AG09309 (cell line): ENCODE measurements around the gene WIPI1.

Experiments
- DNase-seq: peaks from one replicate; pipeline ENCODE4 v3.0.0-alpha.2; 2010; ENCODE audit warnings: low read depth
- H3K4me3 ChIP-seq: 2 replicates; pipeline ENCODE4 v1.5.1; 2011; ENCODE audit warnings: mild to moderate bottlenecking, low read depth, low read length, moderate library complexity; ENCODE audit not compliant: control insufficient read depth
- CTCF ChIP-seq: IDR thresholded peaks from 2 replicates; pipeline ENCODE4 v1.5.1; 2011; ENCODE audit warnings: mild to moderate bottlenecking, low read depth, low read length, inconsistent platforms; ENCODE audit not compliant: insufficient read depth, control insufficient read depth; ENCODE audit errors: missing control alignments

WIPI1 gene

DNA sequence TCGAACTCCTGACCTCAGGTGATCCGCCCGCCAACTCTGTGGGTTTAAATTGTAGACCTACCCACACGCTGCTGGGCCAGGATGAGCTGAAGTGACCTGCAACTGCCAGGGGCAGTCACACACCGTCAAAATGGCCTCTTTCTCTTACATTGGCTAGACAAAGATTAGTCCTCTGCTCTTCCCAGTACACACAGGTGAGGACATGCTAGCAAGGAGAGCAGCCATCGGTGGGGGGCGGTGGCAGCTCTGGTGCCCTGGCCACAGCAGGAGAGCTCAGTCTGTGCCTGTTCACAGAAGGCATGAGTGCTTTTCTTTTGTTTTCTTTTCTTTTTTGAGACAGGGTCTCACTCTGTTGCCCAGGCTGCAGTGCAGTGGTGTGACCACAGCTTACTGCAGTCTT is 29.7 kb downstream of the WIPI1 start:
- DNase-seq: no peak
- H3K4me3 ChIP-seq: no peak overlapping the region
- TF ChIP-seq CTCF: no peak

DNA sequence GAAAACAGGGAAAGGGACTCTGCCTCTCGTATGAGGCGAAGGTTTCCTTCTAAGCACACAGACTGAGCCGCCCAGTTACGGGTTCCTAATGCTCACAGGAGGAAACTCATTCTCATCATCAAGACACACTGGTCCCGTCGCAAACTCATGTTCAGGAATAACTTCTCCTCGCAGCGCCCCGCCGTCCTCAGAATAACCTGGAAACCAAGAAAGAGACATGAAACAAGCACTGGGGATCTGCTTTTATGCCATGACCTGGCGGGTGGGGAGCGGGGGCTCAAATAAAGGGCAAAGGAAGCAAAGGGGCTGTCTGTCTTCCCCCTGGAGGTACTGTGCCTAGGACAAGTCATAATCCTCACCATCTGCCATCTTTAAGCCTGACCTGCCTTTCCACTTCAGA is 31.3 kb downstream of the WIPI1 start:
- H3K4me3 ChIP-seq: no peak overlapping the region
- TF ChIP-seq CTCF: no peak
- DNase-seq: no peak

- H3K4me3 ChIP-seq: no peak overlapping the region
- TF ChIP-seq CTCF: no peak
- DNase-seq: no peak
Observed at GRCh38 chr17:68424861-68425260, 32.4 kb downstream of the WIPI1 start.

DNA sequence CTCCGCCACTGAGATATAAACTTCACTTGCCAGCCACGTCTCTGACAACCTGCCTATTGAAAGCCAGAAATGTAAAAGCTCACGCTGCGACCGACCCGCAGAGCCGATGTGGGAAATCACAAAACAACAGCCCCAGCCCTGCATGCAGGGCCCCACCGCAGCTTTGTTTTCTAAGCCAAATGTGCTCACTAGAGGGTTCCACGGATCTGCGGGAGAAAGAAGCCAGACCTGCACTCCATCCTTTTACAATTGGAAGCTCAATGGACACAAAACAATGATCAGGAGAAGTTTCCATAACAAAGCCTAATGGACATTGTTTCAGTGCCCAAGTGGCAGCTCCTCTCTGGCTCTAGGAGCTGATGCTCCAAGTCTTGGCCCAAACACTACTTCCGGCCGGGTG is 33.1 kb downstream of the WIPI1 start:
- H3K4me3 ChIP-seq: no peak overlapping the region
- TF ChIP-seq CTCF: no peak
- no peak for DNase-seq

- TF ChIP-seq CTCF: no peak
- no peak overlapping the region for H3K4me3 ChIP-seq
- DNase-seq: no peak
Observed at GRCh38 chr17:68423251-68423650, 34.0 kb downstream of the WIPI1 start.

- H3K4me3 ChIP-seq: no peak overlapping the region
- DNase-seq: no peak
- TF ChIP-seq CTCF: no peak
Observed at GRCh38 chr17:68422821-68423220, 34.5 kb downstream of the WIPI1 start.

- no peak for TF ChIP-seq CTCF
- H3K4me3 ChIP-seq: no peak overlapping the region
- DNase-seq: no peak
Observed at GRCh38 chr17:68421486-68421885, 35.8 kb downstream of the WIPI1 start.
